Head of caudate nucleus (tissue), 42 donors: ENCODE measurements around the gene PSPC1.

Experiments
- DNase-seq, 42 donors: peaks; one replicate each; pipeline versions ENCODE4 v3.0.0 to v3.0.0-alpha.2; 2020 to 2021; ENCODE audit warnings: mixed read lengths in 7 of 42
- intact Hi-C: fragments of 100-400 bp; cut with DNase I; formaldehyde crosslinking; loops from one replicate; pipeline ENCODE4 v1.15.0; 2022

Gene PSPC1

DNA sequence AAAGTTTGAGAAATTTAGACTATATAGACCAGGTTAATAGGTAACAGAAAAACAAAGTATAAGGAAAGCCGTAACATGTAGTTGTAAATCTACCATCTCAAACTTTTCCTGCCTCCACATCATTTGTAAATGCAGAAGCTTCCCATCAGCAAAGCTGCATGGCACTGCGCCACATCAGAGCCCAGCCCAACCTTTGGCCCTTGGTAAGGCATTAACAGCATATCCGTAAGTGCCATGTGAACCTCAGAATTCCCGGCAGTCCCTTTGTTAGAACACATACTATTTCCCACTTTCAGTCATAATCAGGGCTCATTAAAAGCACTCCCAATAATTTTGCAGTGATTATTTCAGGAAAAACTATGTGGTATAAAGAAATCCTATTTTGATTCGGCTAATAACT lies 97.7 kb downstream of the PSPC1 start:
- no peak for DNase-seq
- intact Hi-C loops = no loop called here

- DNase-seq = no peak
- intact Hi-C loops = no loop called here
Observed at GRCh38 chr13:19681517-19681916, 101.2 kb downstream of the PSPC1 start.

- no peak for DNase-seq
- intact Hi-C loops = no loop called here
Observed at GRCh38 chr13:19680751-19681150, 102.0 kb downstream of the PSPC1 start.

DNA sequence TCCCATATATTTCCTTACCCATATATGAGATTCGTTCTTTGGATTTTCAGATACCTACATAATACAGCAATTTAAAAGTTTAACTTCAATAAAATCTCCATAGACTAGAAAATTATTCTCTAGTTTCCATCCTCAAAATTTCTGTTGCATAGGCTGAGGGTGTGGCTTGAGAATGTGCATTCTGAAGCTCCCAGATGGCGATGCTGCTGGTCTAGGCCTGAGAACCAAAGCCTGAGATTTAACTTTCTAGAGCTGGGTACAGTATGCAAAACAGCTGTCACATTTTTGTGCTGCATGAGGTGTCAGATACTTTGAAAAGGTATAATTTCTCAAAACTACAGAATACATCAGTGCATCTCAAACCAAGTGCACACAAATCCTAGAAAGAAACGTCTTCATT lies 106.6 kb downstream of the PSPC1 start:
- no peak for DNase-seq
- intact Hi-C loops = no loop called here

DNA sequence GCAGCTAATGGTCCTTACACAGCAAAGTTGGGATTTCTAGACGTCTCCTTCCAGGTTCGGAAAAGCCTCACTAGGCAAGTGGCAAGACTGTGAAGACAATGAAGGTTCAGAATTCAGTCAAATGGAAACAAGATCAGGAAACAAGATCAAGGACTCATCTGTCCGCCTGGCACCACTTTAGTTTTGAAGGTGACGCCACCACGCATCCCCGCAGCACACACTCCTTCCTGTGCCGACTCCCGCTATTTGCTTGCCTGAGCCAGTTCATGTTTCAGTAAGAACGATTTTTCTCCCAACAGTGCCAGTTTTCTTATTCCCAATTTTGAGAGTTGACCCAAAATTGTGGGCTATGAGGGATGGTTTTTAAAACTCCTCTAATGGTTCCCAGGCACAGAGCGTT lies 107.8 kb downstream of the PSPC1 start:
- intact Hi-C loops = no loop called here
- no peak for DNase-seq

DNA sequence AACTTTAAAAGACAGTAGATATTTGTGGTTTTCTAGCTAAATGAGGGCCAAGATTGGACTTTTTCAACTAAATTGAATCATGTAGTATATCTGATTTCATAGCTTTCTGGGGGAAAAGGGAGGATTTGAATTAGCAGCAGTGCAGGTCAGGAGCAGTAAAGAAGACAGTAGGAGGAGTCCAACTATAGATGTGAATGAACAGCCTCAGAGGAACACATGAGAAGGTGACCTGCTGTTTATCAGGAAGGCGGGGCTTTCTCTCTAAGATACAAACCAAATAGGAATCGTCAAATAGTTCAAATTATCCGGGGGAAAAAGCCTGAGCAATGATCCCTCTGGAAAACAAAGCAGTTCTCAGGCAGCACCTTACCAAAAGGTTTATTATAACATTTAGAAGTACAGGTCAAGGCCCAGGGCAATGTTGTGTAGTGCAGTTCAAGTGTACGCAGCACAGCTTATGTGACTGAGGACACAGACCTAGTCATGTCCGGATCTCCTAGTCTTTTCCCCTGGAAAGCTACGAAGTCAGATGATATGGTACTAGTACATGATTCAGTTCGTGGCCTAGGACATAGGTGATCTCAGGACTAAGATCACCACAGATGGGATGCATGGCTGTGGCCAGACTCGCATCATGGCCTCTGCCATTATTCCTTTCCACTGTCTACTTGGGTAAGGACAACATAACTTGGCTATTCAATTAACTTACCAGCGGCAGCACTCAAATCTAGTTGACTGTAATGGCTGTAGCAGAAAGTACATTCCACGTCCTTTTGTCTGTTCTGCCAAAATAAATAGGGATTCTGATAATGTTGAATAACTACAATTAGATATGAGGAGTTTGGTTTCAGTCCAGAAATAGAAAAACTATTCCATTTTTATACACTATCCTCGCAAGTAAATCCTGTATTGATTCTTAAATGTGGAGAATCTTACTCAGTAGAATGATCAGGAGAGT lies 109.0 kb downstream of the PSPC1 start:
- DNase-seq = no peak
- intact Hi-C loops = no loop called here

DNA sequence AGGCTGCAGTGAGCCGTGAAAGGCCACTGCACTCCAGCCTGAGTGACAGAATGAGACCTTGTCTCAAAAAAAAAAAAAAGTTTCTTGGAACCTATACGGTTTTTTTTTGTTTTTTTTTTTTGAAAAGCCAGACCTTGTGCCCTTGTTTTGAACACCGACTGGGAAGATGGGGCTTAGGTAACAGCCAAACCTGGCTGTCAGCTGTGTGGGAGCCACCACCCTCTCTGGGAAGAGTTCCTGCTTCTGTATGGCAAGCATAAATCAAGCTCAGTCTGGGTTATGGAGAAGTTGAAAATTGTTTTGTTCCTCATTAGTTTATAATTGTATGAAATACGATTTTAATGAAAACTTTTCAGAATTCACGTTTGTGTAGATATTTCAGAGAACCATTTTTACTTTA lies 109.8 kb downstream of the PSPC1 start:
- intact Hi-C loops = no loop called here

GRCh38 chr13:19670147-19670546 lies 112.6 kb downstream of the PSPC1 start:
- DNase-seq = no peak
- intact Hi-C loops = no loop called here

More for the DNA sequence above, 109.8 kb downstream of the PSPC1 start:
- DNase-seq = peak in 25 of 42 donors; percentile 19 to 77 (median 41)

GRCh38 chr13:19668778-19669177 lies 114.0 kb downstream of the PSPC1 start:
- DNase-seq = no peak
- intact Hi-C loops = no loop called here

DNA sequence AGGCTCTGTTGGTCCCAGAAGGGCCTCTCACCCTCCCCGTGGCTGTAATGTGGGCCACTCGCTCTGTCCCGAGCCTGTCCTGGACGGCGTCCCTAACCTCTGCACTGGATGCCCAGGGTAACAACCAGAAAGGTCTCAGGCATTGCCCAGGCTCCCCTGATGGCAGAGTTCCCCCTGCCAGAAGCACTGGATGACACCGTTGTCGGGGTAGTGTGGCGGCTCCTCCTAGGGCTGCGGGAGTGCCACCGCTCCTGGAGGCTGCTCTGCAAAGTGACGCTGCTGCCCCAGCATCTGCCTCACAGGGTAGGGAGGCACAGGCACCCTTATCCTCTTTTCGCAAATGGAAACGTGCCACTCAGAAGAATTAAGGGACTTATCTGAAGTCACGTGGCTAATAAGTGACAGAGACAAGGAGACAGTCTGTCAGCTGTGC lies 117.3 kb downstream of the PSPC1 start:
- intact Hi-C loops = no loop called here
- peak in 23 of 42 donors; percentile 14 to 59 (median 31) for DNase-seq

DNA sequence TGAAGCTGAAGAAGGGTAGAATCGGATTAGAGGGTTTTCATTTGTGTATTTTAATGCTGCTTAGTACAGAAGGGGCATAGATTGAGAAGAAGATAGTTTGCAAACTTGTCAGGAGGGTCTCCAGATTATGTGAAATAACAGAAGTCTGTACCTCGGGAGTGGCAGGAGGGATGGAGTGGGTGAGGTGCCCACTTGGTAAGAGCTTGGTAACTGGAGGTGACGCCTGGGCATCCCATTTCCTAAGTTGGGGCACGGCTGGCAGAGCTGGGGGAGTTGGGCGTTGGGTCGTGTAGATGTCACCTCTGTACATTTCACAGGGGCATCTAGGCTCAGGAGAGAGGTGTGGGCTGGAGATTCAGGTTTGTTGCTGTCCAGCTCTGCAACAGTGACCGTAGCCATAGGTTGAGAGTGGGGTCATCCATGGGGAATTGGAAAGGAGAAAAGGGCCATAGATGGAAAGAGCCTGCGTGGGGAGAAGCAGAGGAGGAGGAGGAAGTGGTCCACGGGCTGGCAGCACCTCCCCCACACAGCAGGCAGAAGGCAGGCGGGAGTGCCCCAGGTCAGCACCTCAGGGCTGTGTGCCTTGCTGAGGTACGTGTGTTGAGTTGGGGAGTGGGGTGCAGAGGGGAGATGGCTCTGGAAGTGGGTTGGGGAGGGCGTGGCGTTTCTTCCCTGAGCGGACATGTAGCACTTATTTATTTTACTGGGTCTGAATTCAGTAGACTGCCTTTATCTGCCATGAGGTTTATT lies 118.1 kb downstream of the PSPC1 start:
- no peak for DNase-seq
- intact Hi-C loops = no loop called here

GRCh38 chr13:19663416-19663979 lies 119.2 kb downstream of the PSPC1 start:
- DNase-seq = no peak
- intact Hi-C loops = no loop called here

- intact Hi-C loops = no loop called here
- DNase-seq = no peak
Observed at GRCh38 chr13:19661561-19661960, 121.2 kb downstream of the PSPC1 start.

DNA sequence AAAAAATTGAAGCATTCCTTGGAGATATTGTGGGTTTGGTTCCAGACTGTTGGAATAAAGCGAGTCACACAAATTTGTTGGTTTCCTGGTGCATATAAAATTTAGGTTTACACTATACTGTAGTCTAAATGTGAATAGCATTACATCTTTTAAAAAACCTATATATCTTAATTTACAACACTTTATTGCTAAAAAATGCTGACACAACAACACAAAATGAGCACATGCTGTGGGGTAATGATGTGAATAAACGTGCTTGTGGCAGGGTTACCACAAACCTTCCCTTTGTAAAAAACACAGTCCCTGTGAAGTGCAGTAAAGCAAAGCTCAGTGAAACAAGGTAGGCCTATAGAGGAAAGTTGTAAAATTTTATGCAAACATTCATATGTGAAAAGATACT lies 121.6 kb downstream of the PSPC1 start:
- intact Hi-C loops = no loop called here
- no peak for DNase-seq

- intact Hi-C loops = no loop called here
- DNase-seq = no peak
Observed at GRCh38 chr13:19658831-19659230, 123.9 kb downstream of the PSPC1 start.

- intact Hi-C loops = no loop called here
- peak in 1 of 42 donors; percentile 33 for DNase-seq
Observed at GRCh38 chr13:19657872-19658591, 124.7 kb downstream of the PSPC1 start.
